Cortex of kidney (tissue), 1 donor: Measurements from ENCODE around the gene SLC45A2.
"Not testable (repeated sequence)": the region's sequence is repeated elsewhere in the genome, so short reads cannot be mapped to it uniquely, and the experiment has no call there.

Source experiments
- DNase-seq: peaks from one replicate; lab custom pipeline; 2025; lab: John Stamatoyannopoulos, UW

Gene SLC45A2

GRCh38 chr5:33929925-33930690 is 54.4 kb downstream of the SLC45A2 start:
- DNase-seq = no peak

- DNase-seq = no peak
Observed at GRCh38 chr5:33928283-33928682, 56.2 kb downstream of the SLC45A2 start.

GRCh38 chr5:33927685-33928084 is 56.8 kb downstream of the SLC45A2 start:
- DNase-seq = no peak

GRCh38 chr5:33925278-33925677 is 59.2 kb downstream of the SLC45A2 start:
- DNase-seq = no peak

- no peak for DNase-seq
Observed at GRCh38 chr5:33921002-33921401, 63.5 kb downstream of the SLC45A2 start.

GRCh38 chr5:33914844-33915243 is 69.6 kb downstream of the SLC45A2 start:
- not testable (repeated sequence) for DNase-seq

- DNase-seq = not testable (repeated sequence)
Observed at GRCh38 chr5:33906248-33906647, 78.2 kb downstream of the SLC45A2 start.

GRCh38 chr5:33905381-33905780 is 79.1 kb downstream of the SLC45A2 start:
- DNase-seq = no peak

GRCh38 chr5:33903118-33903517 is 81.4 kb downstream of the SLC45A2 start:
- no peak for DNase-seq

- no peak for DNase-seq
Observed at GRCh38 chr5:33901156-33901555, 83.3 kb downstream of the SLC45A2 start.
